ENCODE results near the gene SULT1A1.
"Not testable (repeated sequence)": the region's sequence is repeated elsewhere in the genome, so short reads cannot be mapped to it uniquely, and the experiment has no call there.

DNA sequence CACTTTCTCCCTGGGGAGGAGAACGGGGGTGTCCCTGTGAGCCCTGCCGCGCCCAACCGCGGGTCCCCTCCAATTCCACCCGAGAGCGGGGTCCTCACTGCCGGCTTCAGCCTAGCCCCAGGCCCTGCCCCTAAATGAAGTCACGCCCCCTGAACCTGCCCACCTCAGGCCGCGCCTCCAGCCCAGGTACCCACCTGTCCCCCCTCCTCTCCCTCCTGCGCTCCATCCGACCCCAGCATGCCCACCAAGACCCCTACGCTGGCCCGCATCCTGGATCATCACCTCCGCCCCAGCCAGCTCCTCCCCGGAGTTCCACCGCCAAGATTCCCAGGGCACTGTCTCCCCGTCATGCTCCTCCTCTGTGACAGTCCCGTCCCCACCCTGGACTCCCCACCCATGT, 8.9 kb downstream of the SULT1A1 start:
- not testable (repeated sequence) for TF ChIP-seq MAFK (IDR thresholded peaks at IDR 0.05; ENCODE audit: low read depth, low read length); CTCF (IDR thresholded peaks at IDR 0.05; ENCODE audit: control extremely low read depth in 1 of 3, insufficient read depth in 1 of 3, low read depth in 1 of 3, low read length in 3 of 3); EP300 (IDR thresholded peaks at IDR 0.05; ENCODE audit: borderline replicate concordance in 1 of 2, low read depth in 2 of 2, low read length in 2 of 2); CHD2 (IDR thresholded peaks at IDR 0.05; ENCODE audit: low read length); SP2 (IDR thresholded peaks at IDR 0.05; ENCODE audit: low read length); BRCA1 (IDR thresholded peaks at IDR 0.05; ENCODE audit: low read depth, low read length); POLR2A (IDR thresholded peaks at IDR 0.05; ENCODE audit: control extremely low read depth in 1 of 2, low read depth in 2 of 2, low read length in 2 of 2)

All from H1 (cell line).